Activated CD8-positive, alpha-beta memory T cell treated with anti-CD3 and anti-CD28 coated beads for 4 hours (primary cell): ENCODE data around the gene KRT81.
"Not testable (repeated sequence)": the region's sequence is repeated elsewhere in the genome, so short reads cannot be mapped to it uniquely, and the experiment has no call there.

Experiments used
- DNase-seq, 2 donors: peaks; one replicate each; pipeline ENCODE4 v3.0.0-alpha.2; 2020; ENCODE audit warnings: low read depth in 2 of 2

Gene KRT81

DNA sequence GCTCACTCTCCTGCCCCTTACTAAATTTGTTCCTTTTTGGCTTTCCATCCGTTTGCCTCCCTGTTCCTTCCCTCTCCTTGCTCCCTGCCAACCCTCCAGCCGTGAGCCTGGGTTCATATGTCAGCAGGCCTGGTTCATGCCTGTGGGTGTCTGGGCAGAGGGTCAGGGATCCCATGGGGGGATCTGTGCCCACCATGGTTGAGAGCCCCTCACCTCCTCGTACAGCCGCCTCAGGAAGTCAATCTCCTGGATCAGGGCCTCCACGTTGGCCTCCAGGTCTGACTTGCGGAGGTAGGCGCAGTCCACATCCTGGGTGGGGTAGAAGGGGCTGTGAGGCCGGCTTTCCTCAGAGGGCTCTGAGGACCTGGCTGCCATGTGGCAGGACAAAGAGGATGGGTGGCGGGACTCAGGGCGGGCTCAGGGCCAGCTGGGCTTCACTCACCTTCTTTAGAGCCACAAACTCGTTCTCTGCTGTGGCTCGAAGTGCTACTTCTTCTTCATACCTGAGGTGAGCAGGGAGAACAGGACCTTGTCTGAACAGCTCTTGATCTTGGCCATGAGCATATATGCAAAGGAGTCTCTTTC is 26.2 kb upstream of the KRT81 start:
- no peak for DNase-seq

DNA sequence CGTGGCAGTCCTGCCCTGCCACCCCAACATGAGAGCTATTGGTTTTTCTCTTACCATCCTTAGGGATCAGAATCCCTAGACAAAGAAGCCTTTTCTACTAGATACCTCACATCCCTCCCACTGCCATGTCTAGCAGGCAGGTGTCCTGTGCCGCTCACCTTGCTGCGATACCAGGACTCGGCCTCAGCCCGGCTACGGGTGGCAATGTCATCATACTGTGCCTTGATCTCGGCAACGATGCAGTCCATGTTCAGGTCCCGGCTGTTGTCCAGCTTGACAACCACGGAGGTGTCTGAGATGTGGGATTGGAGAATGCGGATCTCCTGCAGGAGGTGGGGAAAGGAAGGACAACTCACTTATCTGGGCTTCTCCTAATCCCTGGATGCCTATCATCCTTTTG is 25.4 kb upstream of the KRT81 start:
- DNase-seq, result no peak

DNA sequence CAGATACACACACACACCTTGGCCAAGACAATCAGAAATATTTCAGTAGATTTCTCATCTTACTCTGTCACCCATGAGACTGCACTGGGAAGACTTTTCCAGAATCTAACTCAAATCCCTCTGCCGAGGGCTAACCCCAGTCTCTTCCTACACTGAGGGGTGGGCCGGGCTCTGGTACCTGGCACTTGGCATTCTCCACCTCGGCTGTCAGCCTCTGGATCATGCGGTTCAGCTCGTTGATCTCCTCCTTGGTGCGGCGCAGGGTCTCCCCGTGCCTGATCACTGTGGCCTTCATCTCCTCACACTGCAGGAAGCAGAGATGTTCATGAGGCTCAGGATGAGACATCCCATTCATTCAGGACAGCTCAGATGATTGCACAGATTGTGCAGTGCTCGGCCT is 25.0 kb upstream of the KRT81 start:
- DNase-seq, result no peak

DNA sequence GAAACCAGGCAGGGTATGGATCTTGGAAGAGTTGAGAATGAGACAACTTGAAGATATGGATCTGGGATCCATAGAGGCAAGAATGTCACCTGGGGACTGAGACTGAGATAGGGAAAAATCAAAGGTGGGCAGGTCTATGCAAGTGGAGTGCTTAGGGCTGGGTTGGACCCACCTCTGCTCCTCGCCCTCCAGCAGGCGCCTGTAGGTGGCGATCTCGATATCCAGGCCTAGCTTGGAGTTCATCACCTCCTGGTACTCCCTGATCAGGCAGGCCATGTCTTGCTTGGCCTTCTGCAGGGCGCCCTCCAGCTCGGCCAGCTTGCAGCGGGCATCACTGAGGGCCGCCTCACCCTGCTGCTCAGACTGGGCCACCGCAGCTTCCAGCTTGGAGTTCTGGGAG is 24.4 kb upstream of the KRT81 start:
- DNase-seq, result not testable (repeated sequence)

DNA sequence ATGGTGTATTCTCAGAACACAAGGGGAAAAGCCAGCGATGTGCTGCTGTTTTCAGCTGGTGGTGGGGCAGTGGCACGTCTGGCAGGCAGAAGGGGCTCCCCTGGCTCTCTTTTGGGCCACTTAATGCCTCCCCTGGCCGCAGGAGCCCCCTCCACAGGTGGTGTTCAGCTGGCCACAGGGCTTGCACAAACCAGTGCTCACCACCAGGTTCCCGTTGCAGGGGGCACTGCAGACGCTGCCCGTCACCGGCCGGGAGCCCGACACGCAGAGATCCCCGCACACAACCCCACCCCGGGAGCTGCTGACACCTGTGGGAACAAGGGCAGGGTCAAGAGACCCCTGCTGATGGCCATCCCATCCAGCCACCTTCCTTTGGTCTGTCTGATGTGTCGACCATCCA is 23.2 kb upstream of the KRT81 start:
- DNase-seq, result no peak

DNA sequence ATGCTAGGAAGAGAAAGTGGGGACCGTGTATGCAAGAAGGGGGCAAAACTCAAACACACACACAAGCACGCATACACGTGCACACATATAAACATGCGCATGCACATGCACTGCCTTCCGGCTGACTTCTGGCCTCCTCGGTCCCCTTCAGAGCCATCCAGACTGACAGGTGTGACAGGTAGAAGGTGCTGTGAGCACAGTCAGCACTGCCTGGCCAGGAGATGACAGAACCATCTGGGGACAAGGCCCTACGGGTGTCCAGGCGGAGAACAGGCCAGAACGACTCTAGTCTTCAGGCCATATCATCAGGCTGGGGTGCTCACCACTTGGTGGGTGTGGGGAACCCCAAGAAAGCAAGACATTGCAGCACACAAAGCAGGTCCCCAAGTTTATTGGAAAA is 22.6 kb upstream of the KRT81 start:
- no peak for DNase-seq

DNA sequence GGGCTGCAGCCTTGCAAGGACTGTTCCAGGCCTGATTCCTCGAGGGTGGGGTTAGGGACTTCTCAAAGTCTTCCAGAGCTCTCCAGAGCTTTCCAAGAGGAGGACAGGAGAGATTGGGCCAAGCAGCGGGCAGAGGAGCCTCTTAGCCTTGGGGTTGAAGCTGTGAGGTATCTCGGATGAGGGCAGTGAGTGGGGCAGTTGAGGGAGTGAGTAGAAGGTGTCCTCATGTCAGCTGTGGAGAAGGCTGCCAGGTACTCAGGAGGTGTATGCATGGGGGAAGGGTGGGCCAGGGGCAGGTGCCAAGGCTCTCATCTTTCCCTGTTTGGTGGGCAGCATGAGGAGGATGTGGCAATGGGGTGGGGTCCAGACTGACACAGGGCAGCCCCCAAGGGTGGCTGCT is 22.1 kb upstream of the KRT81 start:
- DNase-seq, result no peak

DNA sequence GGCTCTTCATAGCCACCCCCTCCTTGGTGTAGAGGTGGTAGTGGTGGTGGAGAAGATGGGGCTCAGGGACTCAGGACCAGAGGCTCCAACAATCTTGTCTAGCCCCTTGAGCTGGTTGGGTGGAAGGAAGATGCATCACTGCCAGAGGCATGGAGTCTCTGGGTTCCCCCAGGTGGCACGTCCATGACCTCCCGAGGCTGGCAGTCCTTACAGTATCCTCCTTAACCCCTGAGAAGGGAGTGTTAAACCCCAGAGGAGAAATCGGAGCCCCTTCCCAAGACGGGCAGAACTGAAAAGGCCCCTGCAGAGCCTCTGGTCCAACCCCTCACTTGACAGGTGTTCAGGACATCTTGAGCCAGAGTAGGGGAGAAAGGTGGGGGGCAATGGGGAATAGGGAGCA is 20.8 kb upstream of the KRT81 start:
- DNase-seq, result no peak

DNA sequence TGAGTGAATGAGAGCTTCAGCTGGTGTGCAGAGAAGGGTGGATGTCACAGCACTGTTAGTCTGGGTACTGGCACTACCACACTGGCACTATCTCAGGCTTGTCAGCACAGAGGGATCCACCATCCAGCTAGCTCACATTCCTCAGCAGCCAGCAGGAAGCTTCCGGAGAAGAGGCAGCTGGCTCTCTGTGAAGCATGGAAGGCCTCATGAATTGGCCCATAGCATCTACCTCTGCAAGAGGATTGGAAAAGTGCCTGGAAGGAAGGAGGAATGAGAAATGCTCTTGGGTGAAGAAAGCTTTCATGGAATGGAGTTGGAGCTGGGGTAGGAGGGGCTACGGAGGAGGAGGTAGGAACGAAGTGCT is 19.9 kb upstream of the KRT81 start:
- DNase-seq, result no peak

DNA sequence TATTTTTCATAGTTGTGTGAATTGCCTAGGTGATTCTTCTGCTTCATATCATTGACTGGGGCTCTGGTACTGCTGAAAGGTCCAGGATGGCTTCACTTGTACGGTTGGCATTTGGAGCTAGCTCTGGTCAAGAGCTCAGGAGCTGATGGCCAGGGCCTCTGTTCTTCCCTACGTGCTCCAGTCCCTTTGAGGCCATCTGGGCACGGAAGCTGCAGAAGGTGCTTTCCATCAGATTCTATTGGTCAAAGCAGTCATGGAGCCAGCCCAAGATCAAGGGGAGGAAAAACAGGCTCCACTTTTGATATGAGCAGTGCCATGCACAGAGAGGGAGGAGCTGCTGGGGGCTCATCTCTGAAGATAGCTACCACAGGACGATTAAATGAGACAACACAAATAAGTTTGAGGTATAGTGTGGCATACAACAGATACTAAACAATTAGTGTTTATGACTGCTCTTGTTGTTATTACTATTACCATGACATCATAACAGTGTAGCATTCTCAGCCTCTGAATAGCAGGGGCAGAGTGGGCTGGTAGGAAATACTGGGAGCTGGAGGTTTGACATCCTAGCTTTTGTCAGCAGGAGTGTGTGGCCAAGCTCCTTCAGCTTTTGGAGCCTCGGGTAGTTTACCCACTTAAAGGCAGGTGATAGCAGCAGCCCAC is 19.4 kb upstream of the KRT81 start:
- DNase-seq, result no peak

DNA sequence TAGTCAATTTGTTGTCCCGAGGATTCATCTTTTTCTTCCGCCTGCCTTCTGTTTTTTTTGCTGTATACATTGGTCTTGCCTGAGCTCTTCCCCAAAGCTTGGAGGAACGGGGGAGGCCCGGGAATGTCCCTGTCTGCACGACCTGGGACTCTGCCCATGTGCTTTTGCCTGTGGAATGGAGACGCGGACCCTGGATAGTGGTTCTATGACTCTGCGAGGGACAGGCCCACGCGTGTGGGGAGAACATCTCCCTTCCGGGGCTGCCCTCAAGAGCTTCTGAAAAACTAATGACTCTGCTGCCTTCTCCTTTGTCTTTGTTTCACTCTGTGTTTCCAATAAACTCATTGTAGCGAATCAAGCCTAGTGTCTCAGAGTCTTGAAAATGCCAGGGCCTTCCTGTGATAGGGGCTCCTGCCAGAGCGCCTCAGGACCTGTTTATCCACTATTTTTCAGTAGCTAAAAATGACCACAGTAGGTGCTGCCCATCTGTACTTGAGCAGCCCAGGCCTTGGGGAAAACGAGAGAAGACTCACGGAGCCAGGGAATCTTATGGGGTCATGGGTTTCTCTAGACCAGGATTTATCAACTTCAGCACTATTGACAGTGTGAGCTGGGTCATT is 17.6 kb upstream of the KRT81 start:
- no peak for DNase-seq

DNA sequence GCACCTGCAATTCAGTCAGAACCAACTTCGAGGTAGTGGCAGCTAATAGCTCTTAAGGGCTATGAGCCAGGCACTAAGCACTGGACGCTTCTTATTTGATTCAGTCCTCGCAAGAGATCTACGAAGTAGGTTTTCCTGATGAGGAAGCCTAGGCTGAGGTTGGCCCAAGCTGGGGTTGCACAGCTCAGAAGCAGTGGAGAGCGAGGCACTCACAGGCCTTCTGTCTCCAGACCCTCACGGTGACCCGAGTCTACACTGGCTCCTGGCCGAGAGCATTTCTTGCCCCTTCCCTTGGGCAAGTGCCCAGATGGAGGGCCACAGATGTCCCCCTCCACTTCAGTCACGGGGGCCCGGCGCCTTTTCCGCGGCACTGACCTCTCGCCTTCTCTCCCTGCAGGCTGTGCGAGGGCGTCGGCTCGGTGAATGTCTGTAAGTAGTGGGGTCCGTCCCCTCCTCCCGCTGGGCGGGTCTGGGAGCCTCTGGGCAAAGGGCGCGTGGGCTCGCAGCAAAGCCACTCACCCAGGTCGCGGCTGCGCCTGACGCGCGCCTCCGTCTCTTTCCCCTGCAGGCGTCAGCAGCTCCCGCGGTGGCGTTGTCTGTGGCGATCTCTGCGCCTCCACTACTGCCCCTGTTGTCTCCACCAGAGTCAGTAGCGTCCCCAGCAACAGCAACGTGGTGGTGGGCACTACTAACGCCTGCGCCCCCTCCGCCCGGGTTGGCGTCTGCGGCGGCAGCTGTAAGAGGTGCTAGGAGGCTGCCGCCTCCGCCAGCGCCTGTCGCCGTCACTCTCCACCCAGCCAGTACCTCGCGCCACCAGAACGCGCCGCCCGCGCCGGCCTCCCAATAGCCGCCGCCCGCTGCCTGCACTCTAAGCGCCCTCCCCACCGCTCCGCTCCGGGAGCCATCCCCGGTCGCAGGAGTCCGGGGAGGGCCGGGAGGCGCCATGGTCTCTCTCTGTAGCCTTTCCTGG is 16.8 kb upstream of the KRT81 start:
- peak in 1 of 2 donors; percentile 8 for DNase-seq

DNA sequence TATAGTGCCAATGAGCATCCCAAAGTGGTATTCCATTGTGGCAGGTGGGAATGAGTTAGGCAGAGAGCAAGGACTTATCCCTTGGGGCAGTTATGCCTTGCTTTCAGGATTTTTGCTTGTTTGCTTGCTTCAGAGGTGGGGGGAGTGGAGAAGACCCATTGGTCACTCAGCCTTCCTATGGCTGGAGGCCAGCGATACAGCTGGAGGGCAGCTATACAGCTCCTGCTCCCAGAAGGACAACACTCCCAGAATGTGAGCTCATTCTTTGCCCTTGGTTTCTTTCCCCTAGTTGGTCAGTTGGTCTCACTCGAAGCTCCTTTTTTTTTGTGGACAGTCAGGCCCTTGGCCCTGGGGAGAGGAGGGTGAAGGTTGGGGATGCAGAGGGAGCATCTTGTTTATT is 15.4 kb upstream of the KRT81 start:
- no peak for DNase-seq

DNA sequence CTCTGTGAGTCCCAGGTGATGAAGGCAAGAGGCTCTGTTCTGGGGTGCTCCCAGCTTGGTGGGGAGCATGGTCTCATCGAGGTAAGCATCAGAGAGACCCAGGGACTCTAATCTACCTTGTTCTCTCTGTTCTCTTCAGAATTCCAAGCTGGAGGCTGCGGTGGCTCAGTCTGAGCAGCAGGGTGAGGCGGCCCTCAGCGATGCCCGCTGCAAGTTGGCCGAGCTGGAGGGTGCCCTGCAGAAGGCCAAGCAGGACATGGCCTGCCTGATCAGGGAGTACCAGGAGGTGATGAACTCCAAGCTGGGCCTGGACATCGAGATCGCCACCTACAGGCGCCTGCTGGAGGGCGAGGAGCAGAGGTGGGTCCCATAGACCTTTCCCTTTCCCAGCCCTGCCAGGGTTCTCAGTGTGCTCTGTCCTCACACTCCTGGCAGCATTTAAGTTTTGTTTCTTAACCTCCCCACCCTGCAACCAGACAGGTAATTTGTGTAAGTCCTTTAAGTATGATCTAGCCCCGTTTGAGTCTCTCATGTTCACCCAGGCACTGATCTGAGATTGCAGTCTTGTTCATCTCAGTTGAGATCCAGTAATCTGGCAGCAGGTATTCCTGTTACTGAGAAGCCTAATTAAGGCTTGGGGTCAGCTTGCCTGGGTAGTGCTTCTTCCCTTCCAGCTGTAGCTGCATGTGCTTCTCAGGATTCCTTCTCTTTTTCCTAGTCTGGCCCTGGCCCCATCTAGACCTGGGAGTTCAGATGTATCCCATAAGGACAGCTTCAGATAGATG is 14.8 kb upstream of the KRT81 start:
- DNase-seq, result no peak

DNA sequence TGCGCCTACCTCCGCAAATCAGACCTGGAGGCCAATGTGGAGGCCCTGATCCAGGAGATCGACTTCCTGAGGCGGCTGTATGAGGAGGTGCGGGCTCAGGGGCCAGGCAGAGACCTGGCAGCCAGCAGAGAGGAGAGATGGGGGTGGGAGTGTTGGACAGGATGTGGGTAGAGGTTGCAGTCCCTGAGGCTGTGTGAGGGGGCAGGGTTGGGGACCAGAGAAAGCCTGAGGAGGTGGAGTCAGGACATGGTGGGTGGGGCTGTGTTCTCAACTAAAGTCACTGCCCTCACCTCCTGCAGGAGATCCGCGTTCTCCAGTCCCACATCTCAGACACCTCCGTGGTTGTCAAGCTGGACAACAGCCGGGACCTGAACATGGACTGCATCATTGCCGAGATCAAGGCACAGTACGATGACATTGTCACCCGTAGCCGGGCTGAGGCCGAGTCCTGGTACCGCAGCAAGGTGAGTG is 13.6 kb upstream of the KRT81 start:
- not testable (repeated sequence) for DNase-seq

DNA sequence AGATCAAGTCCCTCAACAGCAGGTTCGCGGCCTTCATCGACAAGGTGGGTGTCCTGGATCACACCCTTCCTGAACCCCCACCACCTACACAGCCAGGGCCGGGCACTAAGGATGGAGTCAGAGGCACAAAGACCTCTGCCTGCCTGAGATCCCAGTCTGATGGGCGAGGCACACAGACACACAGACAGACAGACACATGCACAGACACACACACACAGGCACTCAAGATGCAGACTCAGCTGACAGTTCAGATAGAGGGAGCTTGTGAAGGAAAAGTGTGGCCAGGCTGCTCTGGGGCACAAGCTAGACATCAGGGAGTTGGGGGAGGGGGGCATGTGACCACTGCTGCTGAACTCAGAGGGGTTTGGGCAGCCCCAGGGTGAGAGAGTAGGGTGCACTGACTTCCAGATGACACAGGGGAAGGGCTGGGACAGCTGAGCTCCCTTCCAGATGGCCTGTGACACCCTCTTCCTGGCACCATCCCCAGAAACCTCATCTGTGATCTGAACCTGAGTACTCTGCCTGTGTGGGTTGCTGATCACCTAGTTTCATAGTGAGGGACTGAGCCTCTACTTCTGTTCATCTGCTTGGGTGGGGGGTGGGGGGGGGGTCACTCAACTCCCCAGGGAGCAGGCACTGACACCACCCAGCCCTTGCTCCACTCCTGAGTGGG is 11.0 kb upstream of the KRT81 start:
- DNase-seq, result not testable (repeated sequence)

DNA sequence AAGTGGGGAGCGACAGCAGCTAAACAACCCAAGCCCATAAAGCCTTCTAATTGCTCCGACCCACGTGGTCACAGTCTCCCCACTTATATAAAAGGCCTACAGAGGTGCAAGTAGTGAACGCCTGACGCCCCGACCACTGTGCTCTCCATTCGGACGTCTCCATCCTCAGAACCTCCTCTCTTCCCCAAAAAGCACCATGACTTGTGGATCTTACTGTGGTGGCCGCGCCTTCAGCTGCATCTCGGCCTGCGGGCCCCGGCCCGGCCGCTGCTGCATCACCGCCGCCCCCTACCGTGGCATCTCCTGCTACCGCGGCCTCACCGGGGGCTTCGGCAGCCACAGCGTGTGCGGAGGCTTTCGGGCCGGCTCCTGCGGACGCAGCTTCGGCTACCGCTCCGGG is 10.4 kb upstream of the KRT81 start:
- DNase-seq, result not testable (repeated sequence)

DNA sequence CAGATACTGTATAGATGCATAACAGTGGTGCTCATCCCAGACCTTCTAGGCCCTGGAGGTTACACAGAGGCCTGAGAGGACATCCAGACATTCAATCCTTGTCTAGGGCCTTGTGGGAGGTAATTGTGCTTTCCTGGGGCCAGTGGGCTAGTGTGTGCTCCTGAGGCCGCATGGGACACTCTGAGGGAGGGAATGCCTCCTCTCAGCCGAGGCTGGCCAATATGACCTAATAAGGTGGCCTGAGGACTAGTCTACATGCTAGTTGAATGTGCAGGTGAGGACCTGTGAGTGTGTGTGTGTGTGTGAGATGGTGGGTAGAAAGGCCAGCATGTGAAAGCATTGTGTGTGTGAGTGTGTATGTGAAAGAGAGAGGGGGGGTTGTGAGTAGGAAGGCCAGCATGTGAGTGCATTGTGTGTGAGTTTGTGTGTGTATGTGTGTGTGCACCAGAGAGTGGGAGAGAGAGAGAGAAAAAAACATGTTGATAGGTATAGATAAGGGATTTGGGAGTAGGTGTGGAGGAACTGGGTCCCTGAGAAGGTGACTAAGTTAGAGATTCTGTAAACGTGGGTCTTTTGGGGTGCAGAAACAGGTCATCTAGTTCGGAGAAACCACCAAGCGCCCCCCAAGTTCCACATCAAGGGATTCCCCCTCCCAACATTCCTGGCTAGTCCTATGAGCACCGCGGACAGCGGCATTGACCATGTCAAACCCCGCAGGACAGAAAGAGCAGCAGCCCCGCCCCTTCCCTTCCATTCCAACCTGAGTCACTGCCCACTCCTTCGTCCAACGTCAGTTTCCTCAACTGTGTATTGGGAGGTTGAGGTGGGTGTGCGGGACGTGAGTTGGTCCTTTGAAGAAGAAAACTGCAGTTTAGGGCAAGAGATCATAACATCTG is 9.7 kb upstream of the KRT81 start:
- no peak for DNase-seq

DNA sequence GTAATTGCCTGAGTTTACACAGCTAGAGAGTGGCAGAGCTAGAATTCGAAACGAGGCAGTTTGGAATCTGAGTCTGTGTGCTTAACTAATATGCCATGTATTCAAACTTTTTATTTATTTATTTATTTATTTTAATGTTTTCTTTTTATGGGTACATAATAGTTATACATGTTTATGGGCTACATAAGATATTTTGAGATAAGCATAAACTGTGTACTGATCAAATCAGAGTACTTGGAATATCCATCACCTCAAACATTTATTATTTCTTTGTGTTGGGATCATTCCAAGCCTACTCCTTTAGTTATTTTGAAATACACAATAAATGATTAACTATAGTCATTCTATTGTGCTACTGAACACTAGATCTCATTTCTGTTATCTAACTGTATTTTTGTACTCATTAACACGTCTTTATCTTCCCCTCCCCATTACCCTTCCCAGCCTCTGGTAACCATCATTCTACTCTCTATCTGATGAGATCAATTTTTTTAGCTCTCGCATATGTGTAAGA is 7.4 kb upstream of the KRT81 start:
- DNase-seq, result no peak
